Prostate gland (tissue), 2 donors: ENCODE data around the gene ORC2.

Experiments used
- POLR2A ChIP-seq: fragments of 450-650 bp; IDR thresholded peaks from one replicate; pipeline ENCODE4 v1.6.1; 2016; ENCODE audit warnings: antibody characterized with exemption, mild to moderate bottlenecking
- TF ChIP-seq, protein P1 (sequence below), 4 experiments: fragments of 200-600 bp in 2 of 4; fragments of 450-650 bp in 2 of 4; sonication (generic) in 2 of 4; IDR thresholded peaks; 1 replicate in 3 of 4; 2 replicates in 1 of 4; pipeline ENCODE4 v1.5.1; 2016 to 2019; ENCODE audit warnings: antibody characterized with exemption in 4 of 4, mild to moderate bottlenecking in 2 of 4, moderate library complexity in 2 of 4

DNA sequence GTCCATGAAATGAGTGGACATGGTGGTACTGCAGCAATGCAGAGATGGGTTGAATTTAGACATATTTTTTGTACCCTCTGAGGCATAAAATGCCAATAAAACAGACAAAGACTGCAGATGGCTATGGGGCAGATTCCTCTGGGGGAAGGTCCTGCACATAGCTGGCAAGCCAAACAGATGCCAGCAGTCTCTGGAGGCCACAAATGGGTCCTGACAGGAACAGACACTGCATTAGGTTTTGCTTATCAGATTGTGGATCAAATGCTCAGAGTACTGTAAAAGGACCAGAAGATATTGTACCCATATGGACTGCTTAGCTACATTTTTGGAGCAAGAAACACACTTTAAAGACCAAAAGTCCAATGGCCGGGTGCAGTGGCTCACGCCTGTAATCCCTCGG, 40.9 kb upstream of the ORC2 start:
- no peak for TF ChIP-seq POLR2A
- TF ChIP-seq, protein P1, sequence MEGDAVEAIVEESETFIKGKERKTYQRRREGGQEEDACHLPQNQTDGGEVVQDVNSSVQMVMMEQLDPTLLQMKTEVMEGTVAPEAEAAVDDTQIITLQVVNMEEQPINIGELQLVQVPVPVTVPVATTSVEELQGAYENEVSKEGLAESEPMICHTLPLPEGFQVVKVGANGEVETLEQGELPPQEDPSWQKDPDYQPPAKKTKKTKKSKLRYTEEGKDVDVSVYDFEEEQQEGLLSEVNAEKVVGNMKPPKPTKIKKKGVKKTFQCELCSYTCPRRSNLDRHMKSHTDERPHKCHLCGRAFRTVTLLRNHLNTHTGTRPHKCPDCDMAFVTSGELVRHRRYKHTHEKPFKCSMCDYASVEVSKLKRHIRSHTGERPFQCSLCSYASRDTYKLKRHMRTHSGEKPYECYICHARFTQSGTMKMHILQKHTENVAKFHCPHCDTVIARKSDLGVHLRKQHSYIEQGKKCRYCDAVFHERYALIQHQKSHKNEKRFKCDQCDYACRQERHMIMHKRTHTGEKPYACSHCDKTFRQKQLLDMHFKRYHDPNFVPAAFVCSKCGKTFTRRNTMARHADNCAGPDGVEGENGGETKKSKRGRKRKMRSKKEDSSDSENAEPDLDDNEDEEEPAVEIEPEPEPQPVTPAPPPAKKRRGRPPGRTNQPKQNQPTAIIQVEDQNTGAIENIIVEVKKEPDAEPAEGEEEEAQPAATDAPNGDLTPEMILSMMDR (IDR thresholded peaks at IDR 0.05): no peak
